ENCODE measurements around the gene NKX3-2. TPM values are rescaled to one million over a fixed set of nuclear protein-coding genes. Genes with fewer than 3 reads are reported as not detected.

Gene NKX3-2
- total RNA-seq, 2 donors from 2014 or later = 0.11 to 1.5 TPM

DNA sequence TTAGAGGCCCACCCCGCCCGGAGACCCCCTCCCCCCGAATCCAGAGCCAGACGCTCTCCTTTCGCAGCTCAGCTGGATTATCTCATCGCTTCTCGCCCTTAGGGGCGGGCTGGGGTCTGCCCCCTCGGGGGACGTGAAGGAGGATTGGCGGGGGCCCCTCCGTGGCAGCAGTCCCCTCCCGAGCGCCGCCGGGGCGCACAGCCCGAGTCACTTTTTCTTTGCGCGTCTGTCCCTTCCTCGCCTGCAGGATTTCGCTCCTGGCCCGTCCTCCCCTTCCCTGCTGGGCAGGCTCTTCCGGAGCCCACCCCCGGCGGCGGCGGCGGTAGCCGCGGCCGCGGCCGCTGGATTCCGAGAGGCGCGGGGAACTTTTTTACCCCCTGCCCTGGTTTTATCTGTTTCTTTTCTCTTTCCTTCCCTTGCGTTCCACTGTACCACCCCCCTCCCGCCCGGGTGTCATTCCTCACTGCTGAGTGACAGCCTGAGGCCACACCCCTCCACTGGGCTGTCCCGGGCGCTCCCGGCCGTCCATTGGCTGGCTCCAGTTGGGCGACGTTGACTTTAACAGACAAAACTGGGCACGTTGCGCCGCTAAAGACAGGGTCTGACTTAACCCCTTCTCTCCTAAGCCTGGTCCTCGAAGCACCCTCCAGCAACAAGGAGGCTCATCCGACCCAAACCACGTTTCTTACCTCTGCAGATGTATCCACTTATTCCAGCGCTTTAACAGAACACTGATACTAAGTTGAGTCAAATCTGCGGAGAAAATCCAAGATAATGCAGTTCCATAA is 492 bp upstream of the NKX3-2 start:
- TF ChIP-seq CTCF (conservative IDR thresholded peaks at IDR 0.05) = no peak
- Histone ChIP-seq H3K9me3 (ENCODE audit: control insufficient read depth, low read length) (no peaks in the 10 kb centered on the region), H3K4me3 (ENCODE audit: low read length) (peak overlapping the region; percentile 81), H3K4me1 (ENCODE audit: control insufficient read depth, insufficient read depth, low read length) (no peaks in the 10 kb centered on the region), H3K36me3 (ENCODE audit: control insufficient read depth, insufficient read depth, low read length) (no peaks in the 10 kb centered on the region), H3K27me3 (ENCODE audit: control insufficient read depth, insufficient read depth, low read length, poor library complexity, severe bottlenecking) (peaks cover 92% of the 10 kb centered on the region), H3K27ac (ENCODE audit: low read depth, low read length) (peak overlapping the region; percentile 51), H3K9ac (ENCODE audit: extremely low read depth, low read length, poor library complexity, severe bottlenecking) (no peak overlapping the region)
- peak overlapping the region; percentile 32 for H3K27ac Mint-ChIP-seq
- DNase-seq = peak; percentile 98
- H3K4me3 Mint-ChIP-seq = peak overlapping the region; percentile 69
- WGBS, 2 experiments (ENCODE audit: insufficient coverage in 1 of 2, insufficient read length in 1 of 2) = 0 to 2% methylated on average over 9 to 54 of the region's 54 CpGs
- H3K9me3 Mint-ChIP-seq = peaks cover 6% of the 10 kb centered on the region
- H3K4me1 Mint-ChIP-seq = peaks cover 15% of the 10 kb centered on the region
- H3K36me3 Mint-ChIP-seq (ENCODE audit: low read depth) = no peaks in the 10 kb centered on the region
- peaks cover 89% of the 10 kb centered on the region for H3K27me3 Mint-ChIP-seq (ENCODE audit: insufficient read depth)

DNA sequence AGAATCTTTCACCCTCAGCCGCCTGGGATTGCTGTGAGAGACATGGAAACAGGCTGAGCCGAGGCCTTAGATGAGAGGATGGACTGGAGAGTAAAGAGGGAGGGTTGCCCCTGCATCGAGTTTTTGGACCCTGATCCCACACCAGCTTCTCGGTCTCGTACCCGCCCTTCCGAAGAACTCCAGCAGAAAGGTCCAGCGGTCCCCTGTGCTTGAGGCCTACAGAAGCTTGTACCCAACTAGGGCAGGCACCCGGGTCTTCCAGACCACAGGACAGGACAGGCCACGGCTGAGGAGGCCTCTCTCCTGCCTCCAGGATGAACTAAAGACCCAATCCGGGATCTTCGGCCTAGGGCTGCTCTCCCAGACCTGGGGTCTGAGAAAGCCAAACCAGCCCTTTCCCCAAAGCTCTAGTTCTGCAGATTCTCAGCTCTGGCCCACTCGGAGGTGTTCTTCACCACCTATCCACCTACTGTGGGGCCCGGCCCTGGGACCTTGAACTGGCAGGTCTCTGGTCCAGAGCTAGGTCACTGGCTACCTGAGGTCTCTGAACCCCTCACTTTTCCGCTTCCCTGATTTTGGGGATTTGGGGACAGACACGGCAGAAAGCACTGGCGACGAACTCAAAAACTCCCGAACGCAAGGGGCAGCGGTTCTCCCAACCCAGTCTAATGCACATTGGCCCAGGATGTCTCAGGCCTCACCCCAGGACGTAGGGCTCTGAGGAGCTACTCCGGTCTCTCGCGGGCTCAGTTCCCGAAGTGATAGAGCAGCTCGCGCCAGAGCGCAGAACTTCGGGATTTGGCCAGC is 1.1 kb downstream of the NKX3-2 start:
- no peak overlapping the region for H3K27ac ChIP-seq (ENCODE audit: low read depth, low read length)

More for the DNA sequence above, 1.1 kb downstream of the NKX3-2 start:
- Histone ChIP-seq H3K4me1 (ENCODE audit: control insufficient read depth, insufficient read depth, low read length) (no peaks in the 10 kb centered on the region), H3K27me3 (ENCODE audit: control insufficient read depth, insufficient read depth, low read length, poor library complexity, severe bottlenecking) (peaks cover 95% of the 10 kb centered on the region), H3K9me3 (ENCODE audit: control insufficient read depth, low read length) (no peaks in the 10 kb centered on the region), H3K4me3 (ENCODE audit: low read length) (peak overlapping the region; percentile 81), H3K9ac (ENCODE audit: extremely low read depth, low read length, poor library complexity, severe bottlenecking) (peak overlapping the region; percentile 20), H3K36me3 (ENCODE audit: control insufficient read depth, insufficient read depth, low read length) (no peaks in the 10 kb centered on the region)
- no peak overlapping the region for H3K27ac Mint-ChIP-seq
- no peaks in the 10 kb centered on the region for H3K36me3 Mint-ChIP-seq (ENCODE audit: low read depth)
- H3K4me3 Mint-ChIP-seq = peak overlapping the region; percentile 69
- H3K9me3 Mint-ChIP-seq = peaks cover 6% of the 10 kb centered on the region
- peak; percentile 77 for DNase-seq
- H3K4me1 Mint-ChIP-seq = peaks cover 11% of the 10 kb centered on the region
- no peak for TF ChIP-seq CTCF (conservative IDR thresholded peaks at IDR 0.05)
- WGBS, 2 experiments (ENCODE audit: insufficient coverage in 1 of 2, insufficient read length in 1 of 2) = 34 to 52% methylated on average over 7 to 30 of the region's 30 CpGs
- H3K27me3 Mint-ChIP-seq (ENCODE audit: insufficient read depth) = peaks cover 89% of the 10 kb centered on the region
